ENCODE data around the gene SYNPO2L. TPM values are rescaled to one million over a fixed set of nuclear protein-coding genes. Genes with fewer than 3 reads are reported as not detected.
A peak's percentile ranks its signal among the peaks of the same experiment; 100 is the strongest.
"Not testable (repeated sequence)": the region's sequence is repeated elsewhere in the genome, so short reads cannot be mapped to it uniquely, and the experiment has no call there.

SYNPO2L gene
- total and polyA plus RNA-seq, 8 donors, result 0.03 to 0.12 TPM; not detected in 6

DNA sequence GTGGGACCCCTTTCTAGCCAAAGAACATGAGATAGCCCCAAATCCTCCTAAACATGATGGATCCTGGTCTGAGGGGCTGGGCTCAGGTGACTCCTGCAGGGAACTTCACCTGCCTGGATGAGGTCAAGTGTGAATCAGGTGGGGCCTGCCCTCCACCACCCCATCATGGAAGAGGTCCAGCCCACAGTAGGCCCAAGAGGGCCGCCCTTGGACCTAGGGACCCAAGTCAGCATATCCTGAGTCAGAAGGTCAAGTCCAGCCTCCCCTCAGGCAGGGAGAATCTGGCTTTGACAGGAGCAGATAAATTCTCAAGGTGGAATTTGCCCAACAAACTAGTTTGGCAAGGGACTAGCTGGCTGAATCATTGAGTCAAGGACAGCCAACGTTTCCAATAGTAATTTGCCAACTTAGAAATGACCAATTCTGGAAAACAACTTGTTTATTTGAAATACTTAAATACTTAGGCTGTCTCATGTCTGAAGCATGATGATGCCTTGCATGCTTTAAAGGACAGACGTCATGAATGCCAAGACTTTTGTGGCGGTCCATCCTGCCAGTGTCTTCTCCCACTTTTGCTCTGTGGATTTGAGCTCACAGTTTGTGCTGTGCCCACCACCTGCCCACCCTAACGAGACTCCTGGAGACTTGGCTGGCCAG, 10.5 kb upstream of the SYNPO2L start:
- H3K4me1 ChIP-seq; H3K36me3 ChIP-seq; DNase-seq; H3K27me3 ChIP-seq; H3K27ac ChIP-seq; H3K4me3 ChIP-seq; H3K9me3 ChIP-seq; intact Hi-C loops (cut with DNase I; ENCODE audit: low total_unique reads): not testable (repeated sequence)
- WGBS, 5 donors, result 54 to 59% (median 57%) methylated on average over 3 to 4 of the region's 5 CpGs

DNA sequence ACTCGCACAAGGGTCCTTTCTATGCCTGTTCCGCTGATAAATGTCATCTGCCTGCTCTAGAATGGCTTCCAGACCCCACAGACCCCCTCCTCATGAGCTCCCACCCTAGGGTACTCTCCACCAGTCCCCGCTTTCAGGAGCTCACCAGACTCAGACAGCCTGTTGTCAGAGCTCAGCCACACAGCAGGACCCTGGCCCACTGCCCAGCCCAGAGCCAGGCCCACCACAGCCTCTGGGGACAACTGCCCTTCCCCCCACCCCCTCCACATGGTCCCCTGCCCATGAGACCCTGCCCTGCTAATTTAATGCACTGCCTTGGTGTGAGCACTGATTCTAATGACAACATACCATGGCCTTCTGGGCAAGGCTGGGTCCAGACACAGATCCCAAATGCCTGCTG, 9.8 kb upstream of the SYNPO2L start:
- 80 to 89% (median 84%) methylated on average over 3 of the region's 3 CpGs for WGBS, 5 donors
- H3K27me3 ChIP-seq; H3K9me3 ChIP-seq; H3K27ac ChIP-seq; H3K4me3 ChIP-seq; DNase-seq; H3K36me3 ChIP-seq; intact Hi-C loops (cut with DNase I; ENCODE audit: low total_unique reads); H3K4me1 ChIP-seq: not testable (repeated sequence)

DNA sequence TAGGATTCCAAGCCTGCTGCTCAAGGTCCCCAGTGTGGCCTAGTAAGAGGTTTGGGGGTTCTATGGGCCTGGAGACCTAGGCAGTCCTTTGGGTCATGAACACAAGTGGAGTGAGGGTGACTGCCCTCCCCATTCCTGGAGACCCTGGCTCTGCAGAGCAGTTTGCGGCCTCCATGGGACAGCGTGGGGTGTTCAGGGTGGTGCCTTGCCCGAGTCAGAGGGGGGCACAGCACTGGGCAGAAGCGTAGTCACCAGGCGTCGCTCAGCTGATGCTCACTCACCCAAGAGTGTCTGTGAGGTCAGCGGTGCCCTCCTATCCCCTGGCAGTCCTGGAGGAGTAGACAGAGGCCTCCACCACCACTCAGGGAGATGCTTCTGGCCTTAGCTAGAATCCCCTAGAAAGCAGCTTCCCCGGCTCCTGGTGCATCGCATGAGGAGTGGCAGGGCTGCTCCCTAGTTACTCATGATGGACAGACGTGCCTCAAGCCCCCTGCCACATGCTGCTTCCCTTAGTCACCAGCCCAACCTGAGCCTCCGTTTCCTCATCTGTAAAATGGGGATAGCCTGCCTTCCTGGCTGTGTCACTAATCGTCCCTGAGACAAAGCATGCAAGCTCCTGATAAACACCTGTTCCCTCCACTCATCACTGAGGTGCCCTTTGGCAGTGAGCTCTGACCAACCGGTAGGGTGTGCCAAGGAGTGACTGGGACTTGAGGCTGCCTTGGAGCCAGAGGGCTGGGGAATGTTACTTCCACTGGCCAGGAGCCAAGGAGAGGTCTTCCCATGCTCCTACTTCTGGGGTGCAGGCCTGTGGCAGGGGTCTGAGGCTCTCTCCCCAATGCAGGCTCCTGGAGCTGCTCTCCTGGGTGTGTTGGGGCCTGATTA, 8.6 kb upstream of the SYNPO2L start:
- H3K4me1 ChIP-seq; H3K4me3 ChIP-seq; H3K36me3 ChIP-seq; H3K9me3 ChIP-seq; H3K27me3 ChIP-seq; DNase-seq; H3K27ac ChIP-seq; intact Hi-C loops (cut with DNase I; ENCODE audit: low total_unique reads): not testable (repeated sequence)
- WGBS, 5 donors, result 77 to 84% (median 83%) methylated on average over 10 to 13 of the region's 13 CpGs
- TF ChIP-seq, protein P1, sequence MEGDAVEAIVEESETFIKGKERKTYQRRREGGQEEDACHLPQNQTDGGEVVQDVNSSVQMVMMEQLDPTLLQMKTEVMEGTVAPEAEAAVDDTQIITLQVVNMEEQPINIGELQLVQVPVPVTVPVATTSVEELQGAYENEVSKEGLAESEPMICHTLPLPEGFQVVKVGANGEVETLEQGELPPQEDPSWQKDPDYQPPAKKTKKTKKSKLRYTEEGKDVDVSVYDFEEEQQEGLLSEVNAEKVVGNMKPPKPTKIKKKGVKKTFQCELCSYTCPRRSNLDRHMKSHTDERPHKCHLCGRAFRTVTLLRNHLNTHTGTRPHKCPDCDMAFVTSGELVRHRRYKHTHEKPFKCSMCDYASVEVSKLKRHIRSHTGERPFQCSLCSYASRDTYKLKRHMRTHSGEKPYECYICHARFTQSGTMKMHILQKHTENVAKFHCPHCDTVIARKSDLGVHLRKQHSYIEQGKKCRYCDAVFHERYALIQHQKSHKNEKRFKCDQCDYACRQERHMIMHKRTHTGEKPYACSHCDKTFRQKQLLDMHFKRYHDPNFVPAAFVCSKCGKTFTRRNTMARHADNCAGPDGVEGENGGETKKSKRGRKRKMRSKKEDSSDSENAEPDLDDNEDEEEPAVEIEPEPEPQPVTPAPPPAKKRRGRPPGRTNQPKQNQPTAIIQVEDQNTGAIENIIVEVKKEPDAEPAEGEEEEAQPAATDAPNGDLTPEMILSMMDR (IDR thresholded peaks at IDR 0.05), result peak in 1 of 7 experiments; percentile 6

DNA sequence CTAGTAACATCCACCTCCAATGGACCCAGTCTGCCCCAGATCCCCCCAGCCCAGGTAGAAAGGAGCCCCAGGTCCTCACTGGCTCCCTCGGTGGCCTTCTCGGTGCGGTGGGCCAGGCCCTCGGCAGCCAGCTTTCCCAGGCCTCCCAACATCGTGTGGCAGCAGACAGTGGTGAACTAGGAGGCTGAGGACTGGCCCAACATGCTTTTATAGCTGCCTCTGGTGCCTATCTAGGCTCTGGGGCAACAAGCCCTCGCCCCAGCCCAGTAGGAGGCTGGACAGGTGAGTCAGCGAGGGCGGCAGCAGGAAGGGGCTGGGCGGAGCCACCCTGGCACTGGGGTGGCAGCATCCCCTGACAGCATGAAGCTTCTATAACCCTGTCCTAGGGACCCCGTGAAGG, 7.8 kb upstream of the SYNPO2L start:
- H3K27me3 ChIP-seq; DNase-seq; H3K4me3 ChIP-seq; intact Hi-C loops (cut with DNase I; ENCODE audit: low total_unique reads); H3K4me1 ChIP-seq; H3K9me3 ChIP-seq; H3K27ac ChIP-seq; H3K36me3 ChIP-seq: not testable (repeated sequence)
- WGBS, 5 donors, result 67 to 85% (median 79%) methylated on average over 5 to 10 of the region's 10 CpGs

DNA sequence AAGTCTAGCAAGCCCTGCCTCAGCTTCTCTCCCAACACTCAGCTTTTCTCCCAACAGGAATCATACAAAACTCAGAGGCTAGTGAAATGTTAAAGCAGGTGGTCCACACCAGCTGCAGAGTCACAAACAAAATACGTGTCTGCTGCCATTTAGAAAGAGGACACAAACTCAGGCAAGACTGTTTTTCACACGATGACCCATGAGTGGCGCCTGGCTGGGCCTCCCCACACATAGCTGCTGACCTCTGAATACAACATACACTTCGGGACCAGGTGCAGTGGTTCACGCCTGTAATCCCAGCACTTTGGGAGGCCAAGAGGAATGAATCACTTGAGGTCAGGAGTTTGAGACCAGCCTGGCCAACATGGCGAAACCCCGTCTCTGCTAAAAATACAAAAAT, 6.9 kb upstream of the SYNPO2L start:
- H3K4me3 ChIP-seq; H3K27me3 ChIP-seq; H3K27ac ChIP-seq; H3K9me3 ChIP-seq; intact Hi-C loops (cut with DNase I; ENCODE audit: low total_unique reads); DNase-seq; H3K36me3 ChIP-seq; H3K4me1 ChIP-seq: not testable (repeated sequence)
- 80 to 89% (median 86%) methylated on average over 7 of the region's 7 CpGs for WGBS, 5 donors

DNA sequence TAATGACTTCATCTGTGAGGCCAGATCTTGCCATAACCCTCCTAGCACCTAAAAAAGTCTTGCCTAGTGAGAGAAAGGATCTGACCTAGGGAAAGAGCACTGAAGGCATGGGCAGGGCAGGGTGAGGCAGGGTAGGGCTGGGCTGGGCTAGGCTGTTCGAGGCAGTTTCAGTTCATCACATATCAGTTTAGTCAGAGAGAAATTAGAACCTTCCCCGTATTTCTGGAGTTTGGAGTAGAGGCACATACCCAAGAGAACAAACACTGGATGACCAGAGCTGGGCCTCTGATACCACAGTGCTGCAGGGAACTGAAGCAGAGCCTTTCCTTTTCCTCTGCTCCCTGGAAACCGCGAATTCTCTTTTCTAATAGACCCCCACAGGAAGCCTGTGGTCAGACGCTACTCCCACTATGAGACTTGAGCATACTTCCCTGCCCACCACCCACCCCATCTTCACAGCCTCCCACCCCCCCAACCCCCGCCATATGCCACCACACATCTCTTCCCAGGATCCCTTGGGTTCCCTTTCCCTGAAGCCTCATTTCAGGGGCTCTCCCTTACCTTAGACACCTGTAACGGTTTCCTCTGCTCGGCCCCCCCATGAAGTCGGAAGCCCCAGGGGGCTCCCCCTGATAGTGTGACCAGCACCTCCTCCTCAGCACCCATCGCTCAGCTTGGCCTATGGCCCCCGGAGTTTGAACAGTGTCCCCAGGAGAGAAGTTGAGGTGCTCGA, 406 bp downstream of the SYNPO2L start:
- intact Hi-C loops (cut with DNase I; ENCODE audit: low total_unique reads), result no loop called here
- Histone ChIP-seq H3K9me3 (no peaks in the 10 kb centered on the region), H3K36me3 (no peaks in the 10 kb centered on the region), H3K4me3 (no peak overlapping the region), H3K27ac (peak overlapping the region in 1 of 5 donors; percentile 49), H3K4me1 (peaks cover 0 to 15% (median 5%) of the 10 kb centered on the region in 4 donors), H3K27me3 (no peaks in the 10 kb centered on the region)
- TF ChIP-seq POLR2AphosphoS5 (IDR thresholded peaks at IDR 0.05), result no peak
- TF ChIP-seq, protein P1 (IDR thresholded peaks at IDR 0.05), result no peak
- TF ChIP-seq POLR2A (IDR thresholded peaks at IDR 0.05), result no peak
- no peak for TF ChIP-seq EP300 (IDR thresholded peaks at IDR 0.05)
- WGBS, 5 donors, result 75 to 79% (median 76%) methylated on average over 12 of the region's 12 CpGs
- DNase-seq, result no peak

Data from stomach (tissue), 9 donors.